NCI-H187 treated with DMSO at 0.1 percent for 48 hours (cell line): ENCODE results near the gene CHD6.
"Not testable (repeated sequence)": the region's sequence is repeated elsewhere in the genome, so short reads cannot be mapped to it uniquely, and the experiment has no call there.

Experiments
- DNase-seq: peaks from one replicate; lab custom pipeline; 2025; lab: John Stamatoyannopoulos, UW

Gene CHD6

DNA sequence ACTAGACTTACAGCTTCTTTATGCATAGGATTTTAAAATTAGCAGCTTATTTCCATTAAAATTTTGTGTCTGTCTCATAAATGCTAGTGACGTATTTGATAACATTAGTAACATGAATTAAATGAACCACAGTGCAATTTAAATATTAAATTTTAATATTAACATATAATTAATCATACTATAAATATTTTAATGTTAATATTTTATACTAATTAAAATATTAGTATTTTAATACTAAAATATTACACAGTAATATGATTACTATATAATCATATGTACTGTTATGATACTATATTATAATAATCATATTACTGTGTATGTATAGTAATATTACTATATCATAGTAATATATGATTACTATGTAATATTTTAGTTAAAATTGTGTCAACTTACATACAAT lies 73.7 kb downstream of the CHD6 start:
- DNase-seq = no peak

DNA sequence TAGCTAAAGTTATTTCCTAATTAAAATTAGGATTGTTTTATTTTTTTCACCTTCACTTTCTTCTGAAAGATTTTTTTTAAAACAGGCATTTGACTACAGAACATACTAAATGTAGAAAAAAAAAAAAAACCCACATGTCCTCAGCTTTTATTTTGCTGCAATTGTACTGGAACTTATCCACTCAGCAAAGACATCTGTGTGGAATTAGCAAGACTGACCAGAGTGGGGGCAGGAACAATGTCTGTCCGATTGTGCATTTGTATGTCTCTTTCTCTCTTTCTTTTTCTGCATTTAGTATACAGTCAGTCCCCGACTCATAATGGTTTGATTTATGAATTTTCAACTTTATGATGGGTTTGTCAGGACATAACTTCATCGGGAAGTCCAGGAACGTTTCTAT lies 77.3 kb downstream of the CHD6 start:
- DNase-seq = no peak

DNA sequence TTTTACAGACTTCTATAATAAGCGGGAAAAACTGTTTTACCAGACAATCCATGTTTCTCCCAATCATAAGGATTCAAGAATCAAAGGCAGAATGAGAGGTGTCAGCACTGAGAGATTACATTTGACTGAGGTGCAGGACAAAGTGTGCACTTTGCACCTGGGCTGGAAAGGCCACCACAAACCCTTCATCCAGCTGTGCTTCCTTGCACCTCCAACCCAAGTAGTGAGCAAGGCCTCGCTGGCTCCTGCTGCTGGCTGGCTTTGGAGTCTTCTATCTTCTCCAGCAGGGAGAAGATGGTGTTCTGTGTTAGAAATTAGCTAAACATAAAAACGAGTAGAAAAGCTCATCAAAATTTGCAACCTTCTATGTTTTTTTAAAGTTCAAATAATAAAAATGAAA lies 77.7 kb downstream of the CHD6 start:
- DNase-seq = no peak

DNA sequence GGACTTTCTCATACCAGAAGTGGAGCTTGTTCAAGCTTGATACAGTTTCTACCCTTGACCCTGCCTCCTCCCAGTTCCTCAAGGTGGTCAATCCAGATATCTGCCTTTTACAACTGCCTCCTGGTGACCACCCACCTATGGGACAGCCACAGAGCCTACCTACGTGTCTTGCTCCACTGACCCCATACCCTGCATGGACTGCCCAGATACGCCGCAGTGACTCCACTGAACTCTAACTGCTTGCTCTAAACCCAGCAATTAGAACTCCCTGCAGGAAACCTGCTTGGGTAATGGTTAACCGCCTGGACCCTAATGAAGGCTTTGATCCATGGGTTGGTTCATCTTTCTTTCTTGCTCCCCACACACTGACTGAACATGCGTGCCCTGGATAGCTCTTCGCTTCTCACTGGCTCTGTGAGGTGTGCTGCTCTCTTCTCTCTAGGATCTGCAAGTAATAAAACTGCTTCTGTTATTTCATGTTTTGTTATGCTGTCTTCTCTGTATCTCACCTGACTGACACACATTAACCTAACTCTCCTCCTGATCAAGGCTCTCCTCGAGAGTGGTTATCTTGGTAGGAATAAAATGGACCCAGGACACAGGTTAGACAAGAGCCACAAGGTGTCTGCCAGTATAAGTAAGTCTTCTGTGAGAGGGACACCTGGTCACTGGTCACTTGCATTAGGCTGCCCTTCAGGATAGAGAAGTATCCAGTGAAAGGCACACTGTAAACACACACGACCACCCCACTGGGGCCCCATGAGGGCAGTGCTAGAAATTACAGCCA lies 79.2 kb downstream of the CHD6 start:
- no peak for DNase-seq

DNA sequence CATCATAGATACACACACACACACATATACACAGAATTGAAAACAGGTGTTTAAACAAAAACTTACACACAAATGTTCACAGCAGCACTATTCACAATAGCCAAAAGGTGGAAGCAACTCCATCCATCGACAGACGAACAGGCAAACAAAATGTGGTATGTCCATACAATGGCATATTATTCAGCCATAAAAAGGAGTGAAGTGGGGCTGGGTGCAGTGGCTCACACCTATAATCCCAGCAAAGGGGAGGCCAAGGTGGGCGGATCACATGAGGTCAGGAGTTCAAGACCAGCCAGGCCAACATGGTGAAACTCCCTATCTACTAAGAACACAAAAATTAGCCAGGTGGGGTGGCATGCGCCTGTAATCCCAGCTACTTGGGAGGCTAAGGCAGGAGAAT lies 80.3 kb downstream of the CHD6 start:
- DNase-seq = no peak

DNA sequence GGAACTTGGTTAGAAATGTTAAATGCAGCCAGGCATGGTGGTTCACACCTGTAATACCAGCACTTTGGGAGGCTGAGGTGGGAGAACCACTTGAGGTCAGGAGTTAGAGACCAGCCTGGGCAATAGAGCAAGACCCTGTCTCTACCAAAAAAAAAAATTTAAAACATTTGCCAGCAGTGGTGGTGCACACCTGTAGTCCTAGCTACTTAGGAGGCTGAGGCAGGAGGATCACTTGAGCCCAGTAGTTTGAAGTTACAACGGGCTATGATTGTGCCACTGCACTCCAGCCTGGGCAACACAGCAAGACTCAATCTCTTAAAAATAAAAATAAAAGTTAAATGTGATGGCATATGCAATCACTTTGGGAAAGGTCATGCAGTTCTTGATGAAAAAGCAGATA lies 82.6 kb downstream of the CHD6 start:
- not testable (repeated sequence) for DNase-seq

DNA sequence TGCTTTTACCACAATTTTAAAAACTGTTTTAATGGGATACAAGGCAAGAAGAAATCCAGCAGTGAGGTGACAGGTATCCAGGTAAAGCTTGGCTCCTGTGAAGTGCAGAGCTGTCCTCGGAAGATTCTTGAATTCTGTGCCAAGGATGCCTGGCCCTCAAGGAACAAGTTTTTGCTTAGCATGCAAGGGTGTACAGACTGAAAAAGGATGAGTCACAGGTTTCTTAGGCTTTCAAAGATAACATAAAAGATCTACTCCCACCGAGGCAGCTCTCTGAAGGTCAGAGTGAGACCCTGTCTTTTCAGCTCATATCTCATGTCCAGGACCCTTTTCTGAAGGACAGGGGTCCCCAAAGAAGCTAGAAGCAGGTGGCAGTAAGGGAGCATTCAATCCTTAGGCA lies 83.3 kb downstream of the CHD6 start:
- no peak for DNase-seq

DNA sequence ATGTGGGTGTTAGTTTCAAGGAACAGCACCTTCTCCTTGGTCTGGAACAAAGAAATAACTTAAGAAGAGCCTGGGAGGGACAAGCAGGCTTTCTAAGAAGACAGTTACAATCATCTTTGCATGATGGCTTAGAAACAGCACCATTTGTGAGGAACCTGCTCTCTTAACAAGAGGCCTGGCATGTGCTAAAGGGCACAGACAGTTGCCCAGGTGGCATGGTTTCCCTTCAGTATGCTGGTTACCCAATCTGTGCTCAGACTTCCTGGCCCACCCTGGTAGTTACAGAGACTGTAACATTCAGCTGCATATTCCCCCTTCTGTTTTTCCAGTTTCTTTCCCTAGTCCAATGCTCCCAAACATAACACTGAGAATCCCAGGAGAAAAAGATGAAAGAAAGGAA lies 84.0 kb downstream of the CHD6 start:
- DNase-seq = no peak

DNA sequence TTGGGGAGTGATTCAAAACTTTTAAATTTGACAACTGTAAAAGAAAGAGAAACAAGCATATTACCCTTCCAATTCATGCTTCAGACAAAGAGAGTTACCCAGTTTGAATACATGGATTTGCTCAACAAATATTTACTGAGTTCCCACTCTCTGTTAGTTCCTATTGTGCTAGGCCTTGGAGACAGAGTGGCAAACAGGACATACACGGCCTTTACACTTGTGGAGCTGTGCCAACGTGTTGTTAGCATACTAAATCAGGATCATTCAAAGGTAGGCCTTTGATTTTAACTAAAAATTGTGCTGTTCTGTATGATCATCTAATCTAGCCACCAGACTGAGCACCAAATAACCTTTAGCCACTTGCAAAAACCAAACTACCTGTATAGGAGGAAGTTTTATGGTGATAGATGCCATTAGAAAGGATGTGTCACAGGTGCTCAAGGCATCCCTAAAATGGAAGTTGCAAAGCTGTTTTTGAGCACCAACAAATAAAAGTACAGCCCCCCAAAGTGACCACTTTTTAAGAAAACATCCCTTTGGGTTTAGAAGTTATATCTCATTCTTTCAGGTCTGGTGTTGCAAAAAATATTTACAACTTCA lies 84.5 kb downstream of the CHD6 start:
- DNase-seq = no peak

DNA sequence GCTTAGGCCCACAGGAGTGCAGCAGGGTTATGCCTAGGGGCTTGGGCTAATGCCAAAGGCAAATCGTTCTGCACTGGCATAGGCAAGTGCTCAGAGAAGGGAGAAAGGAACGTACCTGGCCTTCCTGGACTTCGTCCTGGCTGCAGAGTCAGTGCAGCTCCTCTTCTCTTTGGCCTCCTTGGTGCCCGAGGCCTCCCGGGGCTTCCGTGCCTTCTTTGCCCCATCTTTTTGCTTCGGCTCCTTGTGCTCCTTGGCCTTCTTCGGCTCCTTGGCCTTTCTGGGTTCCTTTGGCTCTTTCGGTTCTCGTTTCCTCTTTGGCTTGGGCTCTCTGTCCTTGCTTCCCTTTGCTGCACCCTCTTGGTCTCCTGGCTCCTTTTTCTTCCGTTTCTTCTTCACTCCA lies 85.2 kb downstream of the CHD6 start:
- DNase-seq = no peak

DNA sequence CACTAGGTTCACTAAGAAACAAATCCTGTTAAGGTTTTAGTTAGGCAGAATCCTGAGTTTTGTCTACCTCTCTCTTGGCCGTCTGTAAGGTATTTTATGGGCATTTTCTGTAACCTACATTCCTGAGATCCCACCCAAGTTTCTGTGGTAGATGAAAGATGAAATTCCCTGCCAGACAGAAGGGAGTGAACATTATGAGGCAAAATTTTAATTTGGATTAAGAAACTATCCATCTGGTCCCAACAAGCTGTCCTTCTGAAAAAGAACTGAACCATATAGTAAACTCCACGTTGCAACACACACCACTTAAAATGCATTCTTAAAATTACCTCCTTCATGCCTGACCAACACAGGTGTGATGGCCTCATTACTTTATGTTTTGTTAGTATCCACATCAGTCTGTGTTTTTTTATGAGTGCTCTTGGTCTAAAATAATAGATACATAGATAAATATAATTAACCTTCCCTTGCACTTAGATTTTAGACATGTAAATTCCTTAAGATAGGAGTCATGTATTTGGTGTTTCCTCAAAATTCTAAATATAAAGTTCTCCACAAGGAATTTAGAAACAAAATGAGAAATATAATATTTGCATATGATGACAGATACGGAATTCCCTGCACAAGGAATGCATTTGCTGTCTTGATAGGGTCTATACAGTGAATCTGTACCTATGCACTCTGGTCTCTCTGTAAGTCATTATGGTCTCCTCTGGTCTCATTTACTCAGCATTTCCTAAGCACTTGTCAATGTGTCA lies 86.5 kb downstream of the CHD6 start:
- DNase-seq = no peak

DNA sequence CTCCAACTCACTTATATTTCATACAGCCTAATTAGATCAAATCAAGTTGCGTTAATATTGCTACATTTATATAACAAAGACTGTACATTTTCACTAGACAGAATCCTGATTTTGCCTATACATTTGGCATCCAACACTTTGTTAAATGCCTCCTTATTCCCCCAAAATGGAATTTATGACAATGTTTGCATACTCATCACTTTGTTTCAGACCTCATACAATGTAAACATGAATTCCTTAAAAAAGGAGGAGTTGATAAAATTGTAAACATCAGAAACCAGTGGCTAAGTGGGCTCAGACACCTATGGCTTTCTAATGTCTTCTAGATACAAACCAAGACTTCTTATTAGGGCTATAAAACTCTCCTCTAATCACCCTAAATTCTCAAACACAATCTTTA lies 87.3 kb downstream of the CHD6 start:
- DNase-seq = no peak

DNA sequence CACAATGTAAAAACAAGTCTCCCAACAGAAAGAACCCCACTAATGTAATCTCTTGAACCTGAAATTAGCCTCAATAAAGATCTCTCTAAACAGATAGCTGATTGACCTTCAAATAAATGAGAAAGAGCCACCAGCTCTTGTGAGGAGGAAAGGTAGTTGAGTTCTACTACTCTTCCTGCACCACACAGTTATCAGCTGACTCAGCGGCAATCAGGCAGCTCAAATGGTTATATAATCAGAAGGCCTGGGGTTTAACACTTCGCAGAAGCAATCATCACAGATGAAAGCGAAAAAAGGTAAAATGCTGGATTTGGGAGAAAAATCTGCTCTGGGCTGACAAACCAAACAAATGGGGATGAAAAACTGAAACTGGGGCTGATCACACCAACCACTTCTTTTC lies 91.8 kb downstream of the CHD6 start:
- DNase-seq = no peak

DNA sequence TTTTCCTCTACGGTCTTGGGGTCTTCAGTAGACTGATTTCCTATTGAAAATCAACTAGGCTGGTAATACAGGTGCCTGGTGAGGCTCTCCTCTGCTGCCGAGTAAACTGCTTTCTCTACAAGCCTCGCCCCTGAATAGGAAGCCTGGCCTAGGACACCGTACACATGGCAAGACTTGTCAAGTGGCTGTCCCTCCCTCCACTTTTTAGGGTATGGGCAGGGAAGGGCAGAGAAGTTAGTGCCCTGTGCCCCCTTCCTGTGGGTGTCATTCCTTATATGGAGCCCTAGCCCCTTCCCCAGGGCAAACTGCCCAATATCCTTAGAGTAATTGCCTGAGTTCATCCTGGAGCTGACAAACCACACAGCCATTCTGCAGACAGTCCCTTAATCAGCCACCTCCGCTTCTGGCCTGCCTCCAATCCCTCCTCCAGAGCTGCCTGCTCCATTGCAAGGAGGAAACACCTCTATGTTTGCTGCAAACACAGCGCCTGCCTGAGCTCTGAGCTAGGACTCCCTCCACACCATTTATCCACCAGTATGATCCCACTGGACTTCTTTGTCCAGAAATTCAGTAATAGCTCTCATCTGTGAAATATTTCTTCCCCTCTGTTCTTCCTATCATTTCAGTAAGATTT lies 93.1 kb downstream of the CHD6 start:
- no peak for DNase-seq

DNA sequence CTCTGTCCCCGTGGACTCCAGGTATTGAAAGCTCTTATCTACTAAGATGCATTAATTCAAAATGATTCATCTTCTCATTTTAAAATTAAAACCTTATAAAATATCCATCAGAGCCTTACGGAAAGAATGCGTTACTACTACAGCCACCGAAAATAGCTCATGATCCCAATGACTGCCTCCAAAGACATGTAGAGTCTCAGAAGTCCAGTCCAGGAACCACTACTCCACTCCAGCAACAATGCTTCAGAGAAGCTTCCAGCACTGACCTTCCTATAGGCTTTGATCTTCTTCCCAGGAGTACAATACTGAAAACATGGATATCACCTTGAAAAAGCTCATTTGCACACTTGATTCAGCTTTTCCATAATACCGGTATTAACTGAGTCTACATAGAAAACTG lies 94.3 kb downstream of the CHD6 start:
- DNase-seq = no peak

DNA sequence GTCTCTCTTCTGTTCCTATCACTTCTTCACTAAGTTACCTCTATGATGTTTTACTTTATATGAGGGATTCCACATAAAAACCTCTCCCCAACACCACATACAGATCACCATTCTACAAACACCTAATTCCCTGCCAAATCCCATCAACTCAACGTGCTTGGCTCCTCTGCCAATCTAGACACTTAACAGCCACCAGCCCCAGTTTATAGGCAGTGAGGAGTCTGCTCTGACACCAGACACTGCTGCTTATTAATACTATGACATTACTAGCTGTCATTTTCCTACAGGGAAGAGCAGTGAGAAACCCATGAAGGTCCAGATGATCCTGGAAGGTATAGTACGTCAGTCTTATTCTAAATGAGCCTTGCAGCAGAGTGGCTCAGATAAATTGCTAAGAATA lies 104.3 kb downstream of the CHD6 start:
- no peak for DNase-seq

DNA sequence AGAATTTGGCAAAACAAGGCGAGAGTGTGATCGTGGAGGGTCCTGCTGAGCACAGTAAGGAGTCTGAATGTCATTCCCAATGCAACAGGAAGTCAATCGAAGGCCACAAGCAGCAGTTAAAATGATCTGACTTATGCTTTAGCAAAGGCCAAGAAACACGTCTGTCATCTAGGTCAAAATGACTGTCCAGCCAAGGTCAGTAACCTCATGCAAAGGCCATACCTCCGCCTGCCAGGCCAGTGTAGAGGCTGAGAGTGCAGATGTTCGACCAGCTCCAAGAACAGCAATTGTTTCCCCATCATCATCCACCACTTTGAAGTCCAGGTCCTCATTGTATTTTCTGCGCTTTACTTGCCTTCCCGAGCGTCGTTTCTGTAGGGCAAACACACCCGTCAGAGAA lies 105.6 kb downstream of the CHD6 start:
- no peak for DNase-seq

DNA sequence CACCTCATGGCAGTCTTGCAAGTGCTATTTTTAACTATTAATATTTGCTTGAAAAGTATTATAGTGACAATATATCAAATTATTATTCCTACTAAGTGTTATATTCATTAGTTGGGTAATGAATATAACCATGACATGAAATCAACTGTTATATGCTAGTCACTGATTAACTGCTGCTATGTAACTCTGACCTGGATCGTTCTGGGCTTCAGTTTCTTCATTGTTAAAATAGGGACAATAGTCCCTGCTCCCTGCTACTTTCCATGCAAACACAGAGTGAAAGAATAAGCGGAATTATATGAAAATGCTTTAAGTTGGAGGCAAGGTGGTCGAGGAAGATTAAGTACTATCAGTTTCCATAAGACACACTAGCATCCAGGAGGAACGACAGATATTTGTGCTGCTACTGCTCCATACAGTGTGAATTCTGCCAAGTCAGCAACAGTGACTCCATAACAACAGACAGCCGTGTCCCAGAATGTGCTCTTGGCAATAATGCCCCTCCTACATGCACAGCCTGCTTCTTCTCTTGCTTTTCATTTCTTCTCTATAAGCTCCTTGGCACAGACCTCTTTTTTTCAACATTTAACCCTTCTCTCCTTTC lies 107.2 kb downstream of the CHD6 start:
- DNase-seq = no peak

DNA sequence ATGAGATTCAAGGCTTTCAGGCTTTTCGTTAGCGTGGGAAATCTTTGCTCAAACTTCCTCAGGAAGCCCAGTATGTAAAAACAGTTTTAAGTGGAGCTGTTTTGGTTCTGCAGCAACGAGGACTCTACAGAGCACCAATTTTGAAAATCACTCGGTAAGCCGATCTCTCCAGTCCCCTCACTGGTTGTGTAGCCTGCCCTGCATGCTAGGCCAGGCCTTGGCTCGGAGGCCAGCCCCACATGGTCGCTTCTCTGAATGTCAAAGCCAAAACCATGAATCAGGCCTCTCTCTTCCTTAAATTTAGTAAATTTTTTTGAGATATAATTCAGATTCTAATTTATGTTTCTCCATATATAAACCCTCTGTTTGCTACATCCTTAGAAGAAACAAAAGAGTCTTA lies 108.0 kb downstream of the CHD6 start:
- no peak for DNase-seq

DNA sequence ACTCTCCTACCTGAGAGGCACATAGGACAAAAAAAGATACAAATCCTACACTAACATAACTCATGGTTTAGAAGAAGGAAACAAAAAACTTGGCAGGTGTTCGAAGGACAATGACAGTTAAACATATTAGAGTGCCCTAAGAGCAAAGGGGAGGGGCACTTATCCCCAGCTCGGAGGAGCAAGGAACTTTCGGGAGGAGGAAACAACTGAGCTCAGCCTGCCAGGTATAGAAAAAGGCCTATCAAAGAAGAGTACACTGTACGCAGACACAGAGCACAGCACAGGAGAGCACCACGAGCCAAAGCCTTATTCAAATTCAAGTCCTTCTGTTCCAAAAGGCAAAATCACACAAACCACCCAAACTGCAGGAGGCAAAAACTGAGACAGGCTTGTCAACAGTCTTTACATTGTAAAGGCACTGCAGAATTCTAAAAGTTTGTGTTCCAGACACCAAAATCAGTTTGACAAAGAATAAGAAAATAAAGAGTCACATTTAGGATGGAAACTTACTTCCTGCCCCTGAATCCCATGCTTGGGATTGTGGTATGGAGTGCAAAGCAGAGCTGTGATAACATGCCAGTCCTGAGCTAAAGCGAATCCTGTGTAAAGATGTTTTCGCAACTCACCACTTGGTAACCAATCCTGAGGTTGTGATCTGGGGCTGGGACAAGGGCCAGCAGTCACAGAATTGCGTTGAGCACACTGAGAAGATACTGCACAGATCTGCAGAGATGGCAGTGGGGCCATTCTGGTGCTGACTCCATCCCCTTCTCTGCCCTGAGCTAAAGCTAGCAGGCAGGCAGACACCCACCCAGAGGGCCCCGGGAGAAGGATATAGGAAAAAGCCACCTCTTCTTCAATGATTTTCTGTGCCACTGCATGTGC lies 108.6 kb downstream of the CHD6 start:
- DNase-seq = no peak

DNA sequence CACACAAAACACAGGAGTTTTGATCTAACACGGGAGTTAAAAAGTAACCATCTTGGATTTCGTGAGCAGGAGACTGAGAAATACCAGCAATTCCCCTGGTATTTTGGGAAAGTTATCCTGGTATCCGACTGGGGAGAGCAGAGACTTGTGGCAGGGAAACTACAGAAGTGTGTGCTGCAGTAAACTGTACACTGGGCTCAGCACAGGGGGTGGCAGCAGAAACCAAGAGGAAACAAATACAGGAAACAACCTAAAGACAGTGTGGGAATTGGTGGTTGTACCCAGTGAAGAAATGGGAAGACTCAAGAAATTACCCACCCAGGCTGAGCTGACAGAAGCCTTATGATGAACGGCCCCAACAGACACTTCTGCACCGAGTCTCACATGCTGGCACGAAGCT lies 109.8 kb downstream of the CHD6 start:
- no peak for DNase-seq
